HPDE6-E6E7 (cell line): ENCODE results near the gene HECW1.
"Not testable (repeated sequence)": the region's sequence is repeated elsewhere in the genome, so short reads cannot be mapped to it uniquely, and the experiment has no call there.

Source experiments
- DNase-seq: peaks from one replicate; pipeline ENCODE4 v3.0.0; 2011; ENCODE audit warnings: missing footprints; ENCODE audit errors: extremely low spot score

The HECW1 gene

DNA sequence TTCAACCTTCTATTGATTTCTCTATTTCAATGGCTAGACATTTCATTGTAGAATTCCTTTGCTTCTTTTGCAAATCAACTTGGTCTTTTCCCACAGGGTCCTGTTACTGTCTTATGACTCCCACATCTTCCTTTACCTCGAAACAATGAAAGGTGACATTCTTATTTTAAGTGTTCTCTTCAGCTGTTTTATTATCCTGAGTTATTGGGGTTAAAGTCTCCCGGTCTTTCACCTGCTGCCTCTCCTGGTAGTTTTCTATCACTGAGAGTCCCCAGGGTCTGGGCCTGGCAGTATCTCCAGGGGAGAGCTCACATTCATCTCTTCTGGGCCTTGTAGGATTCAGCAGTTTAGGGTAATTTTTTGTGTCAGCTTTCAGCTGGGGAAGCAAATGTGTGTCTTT, 95.8 kb downstream of the HECW1 start:
- no peak for DNase-seq

DNA sequence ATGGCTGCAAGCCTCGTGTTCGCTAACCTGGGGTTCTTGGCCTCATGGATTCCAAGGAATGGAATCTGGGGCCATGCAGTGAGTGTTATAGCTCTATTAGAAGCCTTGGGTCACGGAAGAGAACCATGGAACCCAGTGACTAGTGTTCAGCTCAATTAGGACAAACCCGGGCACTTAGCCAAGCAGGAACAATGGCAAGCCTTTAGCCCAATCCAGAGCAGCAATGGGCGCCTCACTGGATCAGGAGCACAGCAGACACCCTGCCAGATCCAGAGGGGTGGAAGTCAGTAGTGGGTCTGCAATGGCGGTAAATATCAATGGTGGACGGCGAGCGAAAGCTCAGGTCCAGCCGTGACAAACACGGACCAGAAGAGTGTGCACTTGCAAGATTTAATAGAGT, 98.1 kb downstream of the HECW1 start:
- not testable (repeated sequence) for DNase-seq

DNA sequence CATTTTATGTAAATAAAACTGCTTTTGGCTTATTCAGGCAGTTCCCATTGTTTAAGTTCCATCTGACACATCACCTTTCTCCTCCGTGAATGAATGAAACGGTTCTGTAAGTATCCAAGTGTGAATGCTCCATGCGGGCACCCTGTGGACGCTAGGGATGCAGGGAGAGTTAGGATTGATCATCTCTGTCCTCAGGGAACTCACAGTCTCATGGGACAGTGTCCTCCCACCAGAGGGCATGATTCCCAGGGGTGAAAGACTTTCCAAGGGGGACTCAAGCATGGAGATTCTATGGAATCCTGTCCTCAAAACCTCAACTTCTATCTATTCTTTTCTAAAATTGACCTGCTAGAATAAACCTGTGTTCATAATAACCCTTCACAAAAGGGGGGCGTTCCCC, 98.8 kb downstream of the HECW1 start:
- DNase-seq, result no peak

DNA sequence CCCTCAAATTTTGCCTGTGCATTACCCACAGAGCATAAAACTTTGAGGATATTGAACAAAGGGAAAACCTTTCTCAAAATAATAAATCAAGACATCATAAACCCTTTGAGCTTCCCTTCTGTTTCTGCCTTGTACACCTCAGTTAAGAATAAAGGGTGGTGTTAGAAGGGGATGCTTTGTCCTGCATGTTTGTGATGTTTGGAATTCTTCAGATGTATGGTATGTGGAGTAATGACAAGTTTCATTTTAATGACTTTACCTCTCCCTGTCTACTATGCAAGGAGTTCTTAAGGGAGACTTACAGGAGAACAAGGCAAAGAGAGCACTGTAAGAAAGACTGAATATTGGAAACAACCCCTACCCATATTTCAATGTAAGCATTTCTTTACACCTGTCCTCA, 99.2 kb downstream of the HECW1 start:
- DNase-seq, result no peak

DNA sequence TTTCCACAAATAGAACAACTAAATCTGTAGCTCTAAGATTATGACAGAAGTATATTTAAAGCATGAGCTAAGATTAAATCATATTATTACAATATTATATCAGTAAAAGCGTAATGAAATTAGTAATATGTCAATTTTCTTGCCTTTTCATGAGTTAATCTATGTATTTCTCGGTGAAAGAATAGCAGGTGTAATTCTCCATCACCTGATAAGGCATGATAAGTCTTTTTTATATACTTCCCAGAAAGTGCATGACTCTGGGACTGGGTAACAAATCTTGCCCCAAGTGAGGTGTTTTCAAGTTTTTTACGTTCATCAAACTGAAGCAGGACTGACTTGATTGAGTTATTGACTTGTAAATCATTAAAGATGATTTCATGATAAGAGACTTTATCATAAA, 100.5 kb downstream of the HECW1 start:
- DNase-seq, result no peak

DNA sequence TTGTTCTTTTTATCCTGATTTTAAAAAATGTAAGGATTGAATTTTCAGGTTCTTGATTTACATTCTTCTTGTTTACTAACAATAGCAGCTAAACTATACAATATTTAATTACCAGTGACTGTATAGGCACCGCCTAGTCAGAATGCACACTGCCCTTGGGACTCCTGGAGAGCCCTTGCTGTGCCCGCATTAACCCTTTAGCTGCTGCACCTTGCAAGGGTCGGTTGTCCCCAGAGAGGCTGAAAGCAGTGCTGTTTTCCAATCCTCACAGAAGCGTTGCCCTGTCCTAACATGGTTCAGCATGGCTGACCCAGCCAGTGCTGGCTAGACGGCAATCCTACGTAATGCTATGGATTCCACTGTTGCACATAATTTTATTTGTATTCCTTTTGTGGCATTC, 102.6 kb downstream of the HECW1 start:
- DNase-seq, result no peak

DNA sequence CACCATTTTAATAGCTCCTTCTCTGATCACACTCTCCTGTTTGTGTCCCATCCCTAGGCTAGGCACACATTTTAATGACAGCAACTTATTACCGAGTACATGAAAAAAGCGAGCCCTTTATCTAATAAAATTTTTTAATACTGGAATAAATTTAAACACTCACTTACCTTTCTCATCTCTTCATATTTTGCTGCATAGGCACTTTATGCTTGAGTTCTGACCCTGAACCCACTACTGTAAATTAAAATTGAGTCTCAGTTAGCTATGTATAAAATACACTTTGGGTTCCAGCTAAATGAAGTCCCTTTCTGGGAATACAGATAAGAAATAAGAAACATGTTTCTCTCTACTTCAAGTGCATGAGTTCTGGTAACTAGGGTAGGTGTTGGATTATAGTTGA, 104.6 kb downstream of the HECW1 start:
- DNase-seq, result no peak

DNA sequence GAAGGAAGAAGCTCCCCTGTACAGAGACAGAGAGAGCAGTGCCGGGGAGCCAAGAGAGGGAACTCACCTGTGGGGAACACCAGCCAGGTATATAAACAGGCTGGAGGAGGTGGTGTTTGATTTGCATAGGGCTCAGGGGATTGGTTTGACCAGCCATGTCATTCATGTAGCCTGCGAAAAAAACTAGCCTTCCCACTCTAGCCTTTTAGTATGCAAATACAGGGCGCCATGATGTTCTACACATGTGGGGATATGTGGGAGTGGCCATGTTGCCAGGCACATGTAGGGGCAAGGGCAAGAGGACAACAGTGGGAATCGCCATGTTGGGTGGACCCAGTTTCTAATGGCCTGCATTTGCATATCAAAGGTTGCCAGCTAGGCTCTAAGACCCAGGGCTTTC, 106.5 kb downstream of the HECW1 start:
- not testable (repeated sequence) for DNase-seq

DNA sequence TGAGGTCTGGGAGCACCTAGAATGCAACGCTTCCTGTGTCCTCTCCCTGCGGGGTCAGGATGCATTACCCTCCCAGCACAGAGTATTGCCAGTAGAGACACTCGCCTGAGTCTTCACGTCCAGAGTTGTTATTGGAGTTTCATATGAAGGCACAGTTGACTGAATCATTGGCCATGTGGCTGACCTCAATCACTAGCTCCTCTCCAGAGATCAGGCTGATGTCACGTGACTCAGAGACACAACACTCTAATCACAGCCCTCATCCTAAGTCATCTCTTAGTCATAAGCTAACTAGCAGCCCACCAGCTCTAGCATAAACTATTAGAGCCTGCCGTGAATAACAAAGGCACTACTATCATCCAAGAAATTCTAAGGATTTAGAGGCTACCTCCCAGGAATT, 107.8 kb downstream of the HECW1 start:
- no peak for DNase-seq

DNA sequence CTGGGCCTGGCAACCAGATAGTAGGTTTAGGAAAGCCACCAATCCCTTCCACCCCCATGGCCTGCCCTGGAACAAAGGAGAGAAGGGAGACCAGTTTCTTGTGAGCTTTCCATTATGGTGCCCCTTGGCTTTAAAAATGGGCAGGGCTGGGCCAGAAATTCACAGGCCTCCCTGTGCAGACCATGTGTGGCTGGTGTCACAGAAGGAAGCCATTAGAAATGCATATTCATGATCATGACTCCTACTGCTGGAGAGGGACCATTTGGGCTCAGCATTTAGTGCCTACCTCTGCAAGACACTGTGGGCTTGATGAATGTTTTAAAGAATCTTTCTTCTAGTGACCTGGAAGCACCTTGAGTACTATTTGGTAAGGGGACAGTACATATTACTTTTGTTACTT, 108.3 kb downstream of the HECW1 start:
- no peak for DNase-seq

DNA sequence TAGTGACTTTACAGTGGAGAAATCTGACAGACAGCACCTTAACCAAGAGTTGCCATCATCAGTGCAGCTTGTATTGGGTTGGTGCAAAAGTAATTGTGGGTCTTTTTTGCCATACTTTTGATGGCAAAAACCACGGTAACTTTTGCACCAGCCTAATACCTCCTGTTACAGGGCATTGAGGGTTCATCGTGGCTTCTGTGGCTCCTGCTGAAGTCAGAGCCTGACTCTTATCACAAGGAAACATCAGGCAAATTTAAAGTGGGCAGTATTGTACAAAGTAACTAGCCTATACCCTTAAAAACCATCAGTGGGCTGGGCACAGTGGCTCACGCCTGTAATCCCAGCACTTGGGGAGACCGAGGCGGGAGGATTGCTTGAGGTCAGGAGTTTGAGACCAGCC, 117.4 kb downstream of the HECW1 start:
- no peak for DNase-seq

DNA sequence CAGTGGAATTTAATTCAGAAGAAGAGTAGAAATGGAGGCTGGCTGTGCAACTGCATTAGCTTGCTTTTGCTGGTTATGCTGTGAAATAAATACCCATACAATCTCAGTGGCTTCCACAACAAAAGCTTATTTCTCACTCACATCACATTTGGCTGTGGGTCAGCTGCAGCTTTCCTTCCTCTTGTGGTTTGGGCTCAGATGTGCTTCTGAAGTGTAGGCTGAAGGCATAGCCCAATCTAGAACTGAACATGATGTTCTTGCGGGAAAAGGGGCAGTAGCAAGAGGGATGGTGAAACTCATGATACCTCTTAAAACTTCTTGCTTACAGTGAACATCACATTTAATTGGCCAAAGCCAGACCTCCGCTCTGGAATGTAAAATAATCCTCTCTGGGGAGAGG, 119.9 kb downstream of the HECW1 start:
- no peak for DNase-seq

DNA sequence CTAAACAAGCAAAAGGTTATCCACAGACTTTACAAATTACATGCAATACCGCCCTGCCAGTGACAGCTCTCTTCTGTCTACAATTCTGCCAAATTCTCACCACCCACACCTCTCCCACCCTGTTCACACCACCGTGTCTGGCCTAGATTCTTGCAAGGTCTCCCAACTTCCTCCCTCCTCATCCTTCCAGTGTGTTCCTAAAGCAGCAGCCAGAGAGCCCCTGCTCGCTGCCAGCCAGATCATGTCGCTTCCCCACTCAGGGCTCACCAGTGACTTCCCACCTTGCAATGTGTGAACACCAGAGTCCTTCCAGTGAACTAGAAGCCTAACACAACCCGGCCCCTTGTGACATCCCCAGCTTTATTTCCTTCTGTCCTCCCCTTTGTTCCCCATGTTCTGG, 121.6 kb downstream of the HECW1 start:
- DNase-seq, result no peak

DNA sequence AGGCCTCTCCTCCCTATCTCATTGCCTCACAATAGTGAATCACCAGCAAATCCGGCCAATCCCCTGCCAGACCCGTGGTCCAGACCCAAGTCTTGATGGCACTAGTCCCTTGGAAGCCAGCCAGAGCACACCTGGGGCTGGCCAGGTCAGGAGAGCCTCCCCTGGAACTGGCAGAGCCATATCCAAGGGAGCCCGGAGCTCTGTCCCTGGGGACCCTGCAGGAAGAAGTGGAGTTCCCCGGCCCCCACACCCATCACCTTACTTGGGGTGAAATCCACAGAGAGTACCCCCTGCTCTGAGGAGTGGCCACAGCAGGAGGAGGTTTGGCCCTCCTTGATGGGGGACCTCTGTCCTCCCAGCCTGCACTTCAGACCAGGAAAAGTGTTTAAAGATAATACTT, 122.5 kb downstream of the HECW1 start:
- no peak for DNase-seq

DNA sequence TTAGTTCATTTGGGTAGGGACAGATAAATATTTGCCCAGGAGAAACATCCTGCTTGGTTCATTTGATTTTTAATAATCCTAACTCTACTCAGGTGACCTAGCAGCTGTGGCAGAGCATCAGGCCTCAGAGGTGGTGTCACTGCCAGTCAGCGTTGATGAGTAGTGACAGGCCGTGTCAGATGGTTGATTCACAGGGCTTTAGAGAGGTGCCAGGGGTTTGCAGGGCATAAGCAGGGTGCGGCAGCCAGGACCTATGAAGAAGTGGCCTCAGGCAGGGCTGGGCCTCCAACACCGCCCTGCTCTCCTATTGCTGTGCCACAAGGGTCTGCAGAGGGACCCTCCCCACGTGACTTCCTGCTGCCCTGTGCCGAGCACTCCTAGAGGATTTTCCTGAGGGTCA, 128.1 kb downstream of the HECW1 start:
- no peak for DNase-seq

DNA sequence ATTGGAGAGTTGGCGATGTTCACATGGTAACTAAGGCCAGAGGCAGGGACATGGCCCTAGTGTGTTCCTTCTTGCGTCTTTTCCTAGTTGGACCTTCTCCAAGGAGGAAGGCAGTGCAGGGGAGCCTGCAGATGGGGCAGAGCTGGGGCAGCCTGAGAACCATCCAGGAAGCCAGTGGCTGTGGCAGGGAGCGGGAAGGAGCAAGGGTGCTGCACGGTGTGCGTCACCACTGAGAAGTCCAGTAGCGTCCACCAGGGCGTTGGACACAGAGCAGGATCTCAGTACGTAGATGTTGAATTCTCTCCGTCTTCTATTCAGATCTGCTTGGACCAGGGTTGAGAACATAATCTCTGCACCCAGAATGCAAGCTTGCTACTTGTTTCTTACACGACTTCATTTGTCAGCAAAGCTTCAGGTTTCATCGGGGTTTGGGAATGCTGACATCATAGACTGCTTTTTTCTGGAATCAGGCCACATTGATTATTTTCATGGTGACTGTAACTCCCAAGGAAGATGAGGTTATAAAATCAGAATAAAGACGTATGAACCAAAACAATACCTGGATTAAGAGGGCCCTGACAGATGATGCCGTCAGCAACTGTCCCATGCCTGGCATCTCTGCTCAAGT, 130.3 kb downstream of the HECW1 start:
- DNase-seq, result no peak

DNA sequence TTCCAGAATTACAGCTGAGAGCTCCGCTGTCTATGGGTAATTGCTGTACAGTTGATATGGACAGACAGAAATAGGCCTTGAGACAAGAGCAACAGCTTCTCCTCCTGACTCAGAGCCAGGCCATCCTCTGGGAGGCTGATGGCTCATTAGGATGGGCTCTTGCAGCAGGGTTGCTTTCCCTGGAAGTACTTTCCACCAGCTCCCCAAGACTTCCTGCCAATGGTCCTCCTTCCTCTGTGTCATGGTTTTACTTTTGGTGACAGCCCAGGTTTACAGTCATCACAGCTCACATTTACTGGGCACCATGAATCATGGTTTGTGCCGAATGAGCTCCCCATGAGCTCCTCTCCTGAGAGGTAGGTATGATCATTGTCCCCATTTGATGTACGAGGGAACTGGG, 131.8 kb downstream of the HECW1 start:
- DNase-seq, result no peak

DNA sequence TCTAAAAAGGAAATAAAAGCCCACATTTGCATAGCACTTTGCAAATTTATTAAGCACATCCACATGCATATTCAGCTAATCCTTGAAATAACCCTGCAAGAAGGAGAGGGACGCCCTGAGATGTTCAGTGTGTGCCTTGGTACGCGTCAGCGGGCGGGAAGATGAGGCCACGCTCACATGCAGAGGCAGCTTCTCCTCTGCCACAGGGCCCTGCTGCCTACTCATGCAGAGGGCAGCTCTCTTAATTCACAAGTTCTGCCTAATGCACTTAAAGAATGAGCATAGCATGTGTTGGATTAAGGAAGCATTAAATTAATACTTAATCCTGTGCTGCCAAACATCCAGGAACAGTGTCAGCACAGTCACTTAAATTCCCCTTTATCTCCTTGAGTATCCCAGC, 132.3 kb downstream of the HECW1 start:
- DNase-seq, result no peak

DNA sequence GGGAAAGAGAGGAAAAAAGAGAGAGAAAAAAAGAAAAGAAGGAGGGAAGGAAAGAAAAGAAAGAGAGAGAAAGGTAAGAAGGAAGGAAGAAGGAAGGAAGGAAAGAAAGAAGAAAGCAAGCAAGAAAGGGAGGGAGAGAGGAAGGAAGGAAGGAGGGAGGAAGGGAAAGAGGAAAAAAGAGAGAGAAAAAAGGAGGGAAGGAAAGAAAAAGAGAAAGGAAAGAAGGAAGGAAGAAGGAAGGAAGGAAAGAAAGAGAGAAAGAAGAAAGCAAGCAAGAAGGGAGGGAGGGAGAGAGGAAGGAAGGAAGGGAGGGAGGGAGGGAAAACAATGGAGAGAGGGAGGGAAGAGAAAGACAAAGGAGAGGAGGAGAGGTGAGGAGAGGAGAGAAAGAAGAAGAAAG, 135.3 kb downstream of the HECW1 start:
- DNase-seq, result no peak

DNA sequence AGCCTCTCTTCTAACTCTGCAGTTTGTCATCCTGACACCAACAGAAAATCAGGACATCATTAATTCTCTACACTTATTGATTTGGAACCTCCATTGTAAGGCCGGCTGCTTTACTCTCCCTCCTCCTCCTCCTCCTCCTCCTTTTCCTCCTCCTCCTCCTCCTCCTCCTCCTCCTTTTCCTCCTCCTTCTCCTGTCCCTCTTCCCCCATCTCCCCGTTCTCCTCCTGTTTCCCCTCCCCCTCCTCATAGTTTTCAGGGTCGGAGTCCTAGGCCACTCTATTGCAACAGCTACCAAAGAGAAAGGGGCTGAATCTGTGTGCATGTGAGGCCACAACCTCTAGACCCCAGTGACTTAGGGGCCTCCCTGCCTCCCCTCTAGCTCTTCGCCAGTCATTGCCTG, 136.1 kb downstream of the HECW1 start:
- DNase-seq, result no peak

DNA sequence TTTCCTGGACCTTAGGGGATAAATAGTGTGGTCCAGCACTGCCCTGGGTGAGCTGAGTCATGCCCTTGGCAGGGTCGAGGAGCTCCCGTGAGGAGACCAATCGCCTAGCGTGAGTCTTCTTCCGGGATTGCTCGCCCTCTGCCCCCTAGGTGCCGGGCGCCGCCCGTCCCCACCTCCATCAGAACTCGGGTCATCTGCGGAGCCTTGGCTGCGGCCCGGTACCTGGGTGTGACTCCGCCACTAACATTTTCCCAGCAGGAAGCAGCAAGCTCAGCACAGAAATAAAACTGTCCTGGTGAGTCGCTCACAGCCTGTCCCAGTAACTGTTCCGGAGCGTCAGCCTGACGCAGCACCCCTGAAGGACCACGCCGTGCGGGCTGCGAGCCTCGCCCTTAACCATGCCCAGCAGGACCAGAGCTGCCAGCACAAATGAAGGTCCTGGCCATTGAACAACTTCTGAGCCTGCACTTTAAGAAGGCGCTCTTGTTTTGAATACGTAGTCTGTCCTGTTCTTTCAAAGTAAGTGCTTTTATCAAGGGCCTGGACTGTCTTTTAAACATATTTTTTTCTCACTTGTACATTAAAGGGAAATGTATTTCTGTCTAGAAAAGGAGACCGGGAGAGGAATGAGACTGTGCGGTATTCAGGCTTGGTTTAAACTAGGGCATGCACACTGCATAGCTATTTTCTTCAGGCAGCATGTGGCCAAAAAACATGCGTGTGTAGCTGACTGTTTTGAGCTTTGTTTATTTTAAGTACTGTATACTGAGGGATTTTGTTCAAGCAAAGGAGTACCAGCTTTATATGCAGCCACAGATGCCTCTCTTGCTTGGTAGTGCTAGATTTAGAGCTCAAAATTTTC, 136.7 kb downstream of the HECW1 start:
- DNase-seq, result peak; percentile 17

DNA sequence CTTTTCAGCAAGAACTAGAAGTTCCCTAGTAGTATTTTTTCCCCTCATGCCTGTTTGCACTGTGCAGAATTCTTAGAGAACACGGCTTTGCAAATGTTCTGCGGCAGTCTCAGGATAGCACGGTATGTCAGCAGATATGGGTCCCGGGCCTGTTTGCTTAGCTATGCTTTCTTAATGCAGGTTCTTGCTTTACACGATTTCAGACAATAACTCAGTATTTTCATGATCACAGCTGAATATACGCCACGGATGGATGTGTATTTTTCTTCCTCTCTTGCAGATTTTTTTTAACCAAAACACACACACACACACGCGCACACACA, 137.3 kb downstream of the HECW1 start:
- no peak for DNase-seq

DNA sequence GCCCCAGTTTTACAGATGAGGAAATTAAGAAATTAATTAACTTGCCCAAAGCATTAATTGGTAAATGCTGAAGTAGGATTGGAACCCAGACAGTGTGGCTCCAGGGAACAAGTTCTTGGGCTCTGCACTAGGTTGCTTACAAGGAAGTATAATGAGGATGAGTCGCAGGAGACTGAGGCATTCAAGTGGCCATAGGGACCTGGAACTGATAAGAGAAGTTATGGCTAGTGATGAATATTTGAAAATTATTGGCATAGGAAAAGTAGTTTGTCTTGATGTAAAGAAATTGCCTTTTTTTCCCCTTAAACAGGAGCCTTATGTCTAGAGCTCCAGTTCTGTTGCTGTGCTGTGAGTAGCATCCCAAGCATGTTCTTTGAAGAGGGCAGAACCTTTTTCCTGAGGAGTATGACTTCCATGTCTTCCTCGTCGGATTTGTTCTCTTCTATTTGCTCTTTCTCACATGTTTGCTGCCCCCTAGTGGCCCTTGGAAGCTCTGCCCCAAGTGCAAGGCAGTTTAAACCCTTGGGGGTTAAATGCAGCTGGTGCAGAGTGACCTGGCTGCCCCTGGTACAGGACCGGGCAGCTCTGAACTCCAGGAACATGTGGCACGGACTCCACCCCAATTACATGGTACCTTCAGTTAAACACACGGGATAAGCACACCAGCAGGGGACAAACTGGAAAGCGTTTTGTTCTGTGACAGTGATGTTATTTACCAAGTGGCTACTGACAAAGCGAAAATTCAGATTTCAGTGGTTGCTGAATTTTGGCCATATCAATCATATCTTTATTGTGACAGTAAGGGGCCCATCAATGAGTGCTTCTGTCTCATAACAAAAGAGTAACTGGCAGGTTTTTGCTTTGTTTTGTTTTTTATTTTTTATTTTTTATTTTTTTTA, 148.8 kb downstream of the HECW1 start:
- DNase-seq, result peak; percentile 50
